H9 (cell line): Measurements from ENCODE around the gene FRYL. TPM values are rescaled to one million over a fixed set of nuclear protein-coding genes. Genes with fewer than 3 reads are reported as not detected.

Source experiments
- DNase-seq: peaks from one replicate; pipeline ENCODE4 v3.0.0-alpha.2; 2017
- H2AFZ ChIP-seq: one replicate; pipeline ENCODE4 v1.6.1; 2013; ENCODE audit warnings: mild to moderate bottlenecking, low read length, control low read depth, moderate library complexity
- H2AK5ac ChIP-seq: 2 replicates; pipeline ENCODE4 v1.6.1; 2013; ENCODE audit warnings: low read length, control low read depth, mixed read lengths; ENCODE audit not compliant: insufficient read length
- H2BK120ac ChIP-seq: one replicate; pipeline ENCODE4 v1.6.1; 2013; ENCODE audit warnings: low read depth, mild to moderate bottlenecking, low read length, control low read depth, inconsistent platforms; ENCODE audit not compliant: poor library complexity, severe bottlenecking
- H2BK12ac ChIP-seq: 2 replicates; pipeline ENCODE4 v1.6.1; 2013; ENCODE audit warnings: low read length, control low read depth, mixed read lengths, low read depth; ENCODE audit not compliant: insufficient read length
- H2BK15ac ChIP-seq: 2 replicates; pipeline ENCODE4 v1.6.1; 2013; ENCODE audit warnings: low read depth, low read length, control low read depth
- H2BK20ac ChIP-seq: one replicate; pipeline ENCODE4 v1.6.1; 2013; ENCODE audit warnings: low read depth, mild to moderate bottlenecking, low read length, control low read depth, inconsistent platforms; ENCODE audit not compliant: poor library complexity, severe bottlenecking
- H2BK5ac ChIP-seq: 2 replicates; pipeline ENCODE4 v1.6.1; 2013; ENCODE audit warnings: low read length, control low read depth, mixed read lengths; ENCODE audit not compliant: insufficient read length
- H3K14ac ChIP-seq: 2 replicates; pipeline ENCODE4 v1.6.1; 2013; ENCODE audit warnings: low read length, control low read depth; ENCODE audit not compliant: insufficient read depth
- H3K18ac ChIP-seq: 2 replicates; pipeline ENCODE4 v1.6.1; 2013; ENCODE audit warnings: low read depth, mild to moderate bottlenecking, mixed read lengths, low read length, control low read depth; ENCODE audit not compliant: insufficient read length
- H3K23ac ChIP-seq: 2 replicates; pipeline ENCODE4 v1.6.1; 2013; ENCODE audit warnings: low read length, control low read depth, mixed read lengths, low read depth; ENCODE audit not compliant: insufficient read length
- H3K23me2 ChIP-seq: 2 replicates; pipeline ENCODE4 v1.6.1; 2013; ENCODE audit warnings: low read depth, mild to moderate bottlenecking, mixed read lengths, low read length, control low read depth; ENCODE audit not compliant: insufficient read length, poor library complexity, severe bottlenecking
- H3K27ac ChIP-seq: 2 replicates; pipeline ENCODE4 v1.5.1; 2013; ENCODE audit warnings: low read length, control low read depth, mixed read lengths, low read depth; ENCODE audit not compliant: insufficient read length
- H3K27me3 ChIP-seq: 2 replicates; pipeline ENCODE4 v1.6.1; 2013; ENCODE audit warnings: low read length, control low read depth, inconsistent platforms; ENCODE audit not compliant: insufficient read depth
- H3K4ac ChIP-seq: 2 replicates; pipeline ENCODE4 v1.6.1; 2013; ENCODE audit warnings: low read depth, mild to moderate bottlenecking, control low read depth, inconsistent platforms, low read length, moderate library complexity
- H3K4me1 ChIP-seq: 2 replicates; pipeline ENCODE4 v1.6.1; 2013; ENCODE audit warnings: low read length, control low read depth, inconsistent platforms; ENCODE audit not compliant: insufficient read depth
- H3K4me2 ChIP-seq: 2 replicates; pipeline ENCODE4 v1.6.1; 2013; ENCODE audit warnings: low read length, control low read depth, mixed read lengths; ENCODE audit not compliant: insufficient read length, insufficient read depth
- H3K56ac ChIP-seq: 2 replicates; pipeline ENCODE4 v1.6.1; 2013; ENCODE audit warnings: low read depth, mild to moderate bottlenecking, mixed read lengths, low read length, control low read depth; ENCODE audit not compliant: insufficient read length
- H3K79me1 ChIP-seq: 2 replicates; pipeline ENCODE4 v1.6.1; 2013; ENCODE audit warnings: low read depth, mild to moderate bottlenecking, moderate library complexity, low read length, control low read depth, inconsistent platforms; ENCODE audit not compliant: insufficient read depth, poor library complexity, severe bottlenecking
- H3K79me2 ChIP-seq: 2 replicates; pipeline ENCODE4 v1.6.1; 2013; ENCODE audit warnings: low read length, control low read depth, inconsistent platforms; ENCODE audit not compliant: insufficient read depth
- H3K9ac ChIP-seq: 2 replicates; pipeline ENCODE4 v1.6.1; 2013; ENCODE audit warnings: low read length, control low read depth, mixed read lengths; ENCODE audit not compliant: insufficient read length; ENCODE audit errors: extremely low read depth
- H3K9me3 ChIP-seq: one replicate; pipeline ENCODE4 v1.6.1; 2013; ENCODE audit warnings: low read depth, low read length, inconsistent platforms; ENCODE audit not compliant: control insufficient read depth
- H3T11ph ChIP-seq: one replicate; pipeline ENCODE4 v1.6.1; 2013; ENCODE audit warnings: mild to moderate bottlenecking, low read length, control low read depth, inconsistent platforms
- H4K20me1 ChIP-seq: one replicate; pipeline ENCODE4 v1.6.1; 2013; ENCODE audit not compliant: control insufficient read depth, insufficient read length, insufficient read depth
- H4K5ac ChIP-seq: 2 replicates; pipeline ENCODE4 v1.6.1; 2013; ENCODE audit warnings: low read depth, mild to moderate bottlenecking, mixed read lengths, low read length, control low read depth; ENCODE audit not compliant: insufficient read length
- H4K8ac ChIP-seq: replicated peaks from 2 replicates; pipeline ENCODE4 v1.6.1; 2013; ENCODE audit warnings: low read length, control low read depth, mixed read lengths, low read depth; ENCODE audit not compliant: insufficient read length
- H4K91ac ChIP-seq: 2 replicates; pipeline ENCODE4 v1.6.1; 2013; ENCODE audit warnings: low read depth, mild to moderate bottlenecking, moderate library complexity, mixed read lengths, low read length, control low read depth; ENCODE audit not compliant: insufficient read length
- H3K27ac Mint-ChIP-seq, 3 experiments: 2 replicates in 2 of 3; 3 replicates in 1 of 3; pipeline ENCODE4 v1.8.0; 2020 to 2021; ENCODE audit warnings: mixed read lengths in 3 of 3, mild to moderate bottlenecking in 1 of 3, moderate library complexity in 1 of 3
- H3K27me3 Mint-ChIP-seq: 2 replicates; pipeline ENCODE4 v1.8.0; 2021; ENCODE audit warnings: low read depth, mild to moderate bottlenecking, moderate library complexity, mixed read lengths
- H3K36me3 Mint-ChIP-seq, 3 experiments: 2 replicates in 2 of 3; 3 replicates in 1 of 3; pipeline ENCODE4 v1.8.0; 2020 to 2021; ENCODE audit warnings: low read depth in 3 of 3, mixed read lengths in 3 of 3; ENCODE audit not compliant: insufficient read depth in 1 of 3
- H3K4me1 Mint-ChIP-seq, 2 experiments: 2 replicates each; pipeline ENCODE4 v1.8.0; 2020; ENCODE audit warnings: mixed read lengths in 2 of 2
- H3K4me3 Mint-ChIP-seq, 2 experiments: 2 replicates in 1 of 2; 3 replicates in 1 of 2; pipeline ENCODE4 v1.8.0; 2020 to 2021; ENCODE audit warnings: mild to moderate bottlenecking in 2 of 2, mixed read lengths in 2 of 2, moderate library complexity in 1 of 2
- H3K9me3 Mint-ChIP-seq, 2 experiments: 2 replicates in 1 of 2; 3 replicates in 1 of 2; pipeline ENCODE4 v1.8.0; 2020; ENCODE audit warnings: mild to moderate bottlenecking in 2 of 2, mixed read lengths in 2 of 2, moderate library complexity in 1 of 2
- CTCF ChIP-seq: fragments of 200-600 bp; sonication (generic); conservative IDR thresholded peaks from 3 replicates; pipeline ENCODE4 v1.8.0; 2021; ENCODE audit warnings: antibody characterized with exemption, mild to moderate bottlenecking
- WGBS: extraction: QIAGEN DNeasy Blood & Tissue Kit; methylation state at CpG from one replicate; pipeline ENCODE4 v1.1.7; 2013; ENCODE audit warnings: missing lambda C conversion rate, low lambda C conversion rate, mixed read lengths; ENCODE audit not compliant: insufficient read length; ENCODE audit errors: extremely low coverage; 5-methylcytosine and 5-hydroxymethylcytosine counted together
- total RNA-seq: library from RNA; stranded (reverse); gene quantifications from 2 replicates; pipeline ENCODE4 v1.2.1, GENCODE V29; 2021

FRYL gene
- total RNA-seq, 1 experiment from 2014 or later = 31.5 TPM

GRCh38 chr4:48756689-48757220, 23.3 kb downstream of the FRYL start:
- Histone ChIP-seq H4K8ac (no peak overlapping the region), H2BK120ac (no peak overlapping the region), H3T11ph (no peak overlapping the region), H2BK15ac (no peak overlapping the region), H4K20me1 (no peaks in the 10 kb centered on the region), H4K91ac (no peak overlapping the region), H3K4me2 (no peak overlapping the region), H3K79me1 (peaks cover 8% of the 10 kb centered on the region), H2BK12ac (no peak overlapping the region), H3K9me3 (no peaks in the 10 kb centered on the region), H3K27me3 (no peaks in the 10 kb centered on the region), H2BK20ac (no peak overlapping the region), H3K27ac (no peak overlapping the region), H3K79me2 (peaks cover 13% of the 10 kb centered on the region; the same call in 1 of the 2 replicates), H3K9ac (no peak overlapping the region), H3K56ac (no peak overlapping the region), H2AK5ac (no peak overlapping the region), H2AFZ (no peak overlapping the region), H3K4me1 (no peaks in the 10 kb centered on the region), H2BK5ac (no peak overlapping the region), H3K18ac (no peak overlapping the region), H3K14ac (no peak overlapping the region), H3K23ac (no peak overlapping the region), H4K5ac (no peak overlapping the region), H3K4ac (no peak overlapping the region), H3K23me2 (no peaks in the 10 kb centered on the region)
- H3K4me1 Mint-ChIP-seq = peaks cover 2 to 3% of the 10 kb centered on the region in 2 experiments
- no CpG with 5 or more reads among the region's 4 CpGs for WGBS
- peaks cover 15 to 47% (median 38%) of the 10 kb centered on the region in 3 experiments for H3K36me3 Mint-ChIP-seq
- no peak for TF ChIP-seq CTCF
- no peak overlapping the region for H3K4me3 Mint-ChIP-seq
- H3K9me3 Mint-ChIP-seq = peaks cover 24 to 42% of the 10 kb centered on the region in 2 experiments
- no peak for DNase-seq
- no peak overlapping the region for H3K27ac Mint-ChIP-seq
- no peaks in the 10 kb centered on the region for H3K27me3 Mint-ChIP-seq
